Skeletal muscle cell (primary cell): ENCODE measurements around the gene VRTN.
"Not testable (repeated sequence)": the region's sequence is repeated elsewhere in the genome, so short reads cannot be mapped to it uniquely, and the experiment has no call there.

Experiments
- DNase-seq: peaks from one replicate; pipeline ENCODE4 v3.0.0-alpha.2; 2010; ENCODE audit warnings: low read depth
- H3K4me3 ChIP-seq: 2 replicates; pipeline ENCODE4 v1.5.1; 2011; ENCODE audit warnings: low read depth, mild to moderate bottlenecking, control low read depth, low read length, moderate library complexity

Gene VRTN

GRCh38 chr14:74348241-74348734, at the start of gene VRTN:
TSS of gene VRTN (plus strand) at chr14:74348471. CDS start at chr14:74356784, 8,313 bp downstream.
- H3K4me3 ChIP-seq = no peak within 1 kb of the TSS
- no peak for DNase-seq

- no peak for DNase-seq
- H3K4me3 ChIP-seq = no peak overlapping the region
Measured at GRCh38 chr14:74299061-74299545, 49.2 kb upstream of the VRTN start.

- no peak for DNase-seq
- peak overlapping the region; percentile 90 for H3K4me3 ChIP-seq
Measured at GRCh38 chr14:74301594-74302151, 46.6 kb upstream of the VRTN start.

- DNase-seq = no peak
- H3K4me3 ChIP-seq = peak overlapping the region; percentile 90
Measured at GRCh38 chr14:74302152-74302628, 46.1 kb upstream of the VRTN start.

GRCh38 chr14:74302634-74303569, 45.4 kb upstream of the VRTN start, which contains the start of gene ABCD4:
TSS of gene ABCD4 (minus strand) at chr14:74302934. CDS start at chr14:74302912, 22 bp downstream.
- H3K4me3 ChIP-seq = peak within 1 kb of the TSS; percentile 90
- DNase-seq = peak; percentile 67

GRCh38 chr14:74308695-74309094, 39.6 kb upstream of the VRTN start:
- H3K4me3 ChIP-seq = no peak overlapping the region
- no peak for DNase-seq

GRCh38 chr14:74309125-74310022, 38.9 kb upstream of the VRTN start:
- DNase-seq = no peak
- no peak overlapping the region for H3K4me3 ChIP-seq

- H3K4me3 ChIP-seq = no peak overlapping the region
- DNase-seq = no peak
Measured at GRCh38 chr14:74312161-74312560, 36.1 kb upstream of the VRTN start.

GRCh38 chr14:74313601-74314000, 34.7 kb upstream of the VRTN start:
- H3K4me3 ChIP-seq = no peak overlapping the region
- DNase-seq = no peak

GRCh38 chr14:74314576-74314975, 33.7 kb upstream of the VRTN start:
- DNase-seq = no peak
- no peak overlapping the region for H3K4me3 ChIP-seq

GRCh38 chr14:74324931-74325361, 23.3 kb upstream of the VRTN start:
- no peak for DNase-seq
- H3K4me3 ChIP-seq = no peak overlapping the region

- H3K4me3 ChIP-seq = no peak overlapping the region
- DNase-seq = no peak
Measured at GRCh38 chr14:74325446-74325845, 22.8 kb upstream of the VRTN start.

- no peak for DNase-seq
- no peak overlapping the region for H3K4me3 ChIP-seq
Measured at GRCh38 chr14:74326369-74327152, 21.7 kb upstream of the VRTN start.

- not testable (repeated sequence) for H3K4me3 ChIP-seq, DNase-seq
Measured at GRCh38 chr14:74329950-74330552, 18.2 kb upstream of the VRTN start.

- peak; percentile 36 for DNase-seq
- no peak overlapping the region for H3K4me3 ChIP-seq
Measured at GRCh38 chr14:74333909-74334308, 14.4 kb upstream of the VRTN start.

- DNase-seq = no peak
- no peak overlapping the region for H3K4me3 ChIP-seq
Measured at GRCh38 chr14:74346341-74346740, 1.9 kb upstream of the VRTN start.

- DNase-seq = no peak
Measured at GRCh38 chr14:74347097-74347794, 1.0 kb upstream of the VRTN start.

GRCh38 chr14:74347795-74348100, 523 bp upstream of the VRTN start:
- no peak overlapping the region for H3K4me3 ChIP-seq
- DNase-seq = no peak

More at GRCh38 chr14:74347097-74347794, 1.0 kb upstream of the VRTN start:
- no peak overlapping the region for H3K4me3 ChIP-seq
